ENCODE data around the gene HNRNPF.
"Not testable (repeated sequence)": the region's sequence is repeated elsewhere in the genome, so short reads cannot be mapped to it uniquely, and the experiment has no call there.

Gene HNRNPF

DNA sequence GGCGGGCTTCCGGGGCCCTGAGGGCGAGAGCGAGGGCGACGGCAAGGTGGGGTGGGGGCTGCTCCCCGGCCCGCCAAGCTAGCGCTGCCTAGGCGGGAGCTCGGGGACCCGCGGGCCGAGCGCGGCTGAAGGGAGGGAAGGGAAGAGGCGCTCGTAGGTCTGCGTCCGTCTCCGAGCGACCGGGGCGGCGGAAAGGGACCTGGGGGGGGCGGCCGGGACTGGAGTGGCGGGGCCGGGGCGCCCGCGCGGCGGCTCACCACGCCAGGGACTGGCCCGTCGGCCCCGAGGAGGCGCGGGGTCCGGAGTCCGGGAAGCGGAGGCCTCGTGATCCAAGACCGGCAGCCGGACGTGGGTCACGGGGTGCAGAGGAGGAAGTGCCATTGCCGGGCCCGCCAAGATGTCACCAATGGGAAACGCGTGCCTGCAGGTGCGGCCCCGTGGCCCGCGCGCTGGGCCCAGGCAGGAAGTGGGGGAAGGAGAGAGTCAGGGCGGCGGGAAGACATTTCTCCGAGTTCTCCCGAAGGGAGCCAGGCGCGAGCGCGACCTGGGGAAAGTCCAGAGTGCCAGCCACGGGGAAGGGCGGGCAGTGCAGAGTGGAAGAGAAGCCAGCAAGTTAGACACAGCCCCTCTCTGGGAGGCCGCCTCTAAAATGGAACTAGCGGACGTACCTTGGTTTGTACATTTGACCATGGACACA is 11.9 kb downstream of the HNRNPF start:
- peak in 55 of 56 donors; percentile 42 to 86 (median 71) for DNase-seq

DNA sequence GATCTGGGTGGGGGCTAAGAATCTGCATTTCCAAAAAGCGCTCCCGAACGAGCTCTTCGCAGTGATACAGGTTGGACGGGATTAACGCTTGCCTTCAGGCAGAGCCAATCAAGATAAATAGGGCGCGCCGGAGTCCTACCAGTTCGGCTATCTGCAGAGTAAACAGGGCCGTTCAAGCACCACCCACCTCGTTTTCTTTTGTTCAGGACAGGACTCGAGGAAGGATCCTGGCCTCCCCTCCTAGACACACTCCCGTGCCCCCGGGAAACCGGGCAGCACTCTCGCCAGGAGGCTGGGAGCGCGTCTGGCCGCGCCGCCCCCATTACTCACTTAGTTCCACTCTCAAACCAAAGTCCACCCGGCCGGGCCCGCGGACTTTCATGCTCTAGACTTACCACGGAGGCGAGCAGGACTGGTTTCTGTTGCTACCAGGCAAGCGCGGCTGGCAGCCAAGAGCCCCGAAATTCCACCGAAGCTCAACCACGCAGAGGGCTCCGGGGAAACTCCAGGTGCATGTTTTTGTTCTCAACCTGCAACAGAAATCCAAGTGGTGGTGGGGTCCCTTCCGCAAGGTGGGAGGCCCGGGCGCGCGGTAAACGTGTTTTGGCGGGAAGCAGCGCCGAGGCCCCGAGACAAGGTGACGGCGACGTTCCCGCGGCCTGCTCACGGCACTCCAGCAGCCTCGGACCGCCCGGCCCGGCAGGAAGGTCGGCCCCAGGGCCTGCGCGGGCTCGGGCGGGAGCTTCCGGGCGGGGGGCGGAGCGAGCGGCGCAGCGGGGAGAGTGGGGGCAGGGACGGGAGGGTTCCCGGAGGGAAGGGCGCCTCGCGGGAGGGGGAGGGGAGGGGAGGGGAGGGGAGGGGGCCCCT is 12.7 kb downstream of the HNRNPF start:
- DNase-seq = peak in 52 of 56 donors; percentile 7 to 85 (median 66)

DNA sequence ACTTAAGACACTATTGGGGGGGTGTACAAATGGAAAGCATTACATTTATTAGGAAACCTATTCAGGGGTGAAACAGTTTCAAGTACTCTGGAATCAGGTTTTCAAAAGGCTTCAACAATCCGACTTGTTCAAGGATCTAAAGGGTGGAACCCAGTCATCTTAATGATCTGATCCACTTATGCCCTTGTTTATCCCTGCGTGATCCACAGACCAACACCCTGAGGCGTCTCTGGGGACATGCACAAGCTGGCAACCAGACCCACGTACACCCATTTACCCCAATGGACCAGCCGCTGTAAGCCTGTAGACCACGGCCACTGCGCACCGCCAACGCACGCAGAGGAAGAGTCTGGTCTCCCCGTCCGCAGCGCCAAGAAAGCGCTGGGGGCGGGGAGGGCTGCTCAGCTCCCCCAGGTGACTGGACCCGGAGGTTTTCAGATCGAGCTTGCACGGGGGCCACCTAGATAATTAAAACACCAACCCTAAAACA is 13.4 kb downstream of the HNRNPF start:
- DNase-seq = no peak

DNA sequence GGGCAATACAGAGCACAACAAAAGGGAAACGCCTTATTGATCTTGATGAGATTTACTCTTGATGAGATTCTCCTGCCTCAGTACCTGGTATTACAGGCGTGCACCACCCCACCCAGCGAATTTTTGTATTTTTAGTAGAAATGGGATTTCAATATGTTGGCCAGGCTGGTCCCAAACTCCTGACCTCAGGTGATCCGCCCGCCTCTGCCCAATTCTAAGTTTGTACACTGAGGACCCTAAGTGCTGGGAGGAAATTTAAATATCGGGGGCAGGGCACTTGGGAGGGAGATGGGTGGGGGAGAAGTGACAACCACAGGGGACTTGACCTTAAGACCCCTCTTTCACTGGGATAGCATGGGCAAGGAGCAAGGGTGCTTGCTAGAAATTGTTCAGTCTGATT is 14.1 kb downstream of the HNRNPF start:
- no peak for DNase-seq

DNA sequence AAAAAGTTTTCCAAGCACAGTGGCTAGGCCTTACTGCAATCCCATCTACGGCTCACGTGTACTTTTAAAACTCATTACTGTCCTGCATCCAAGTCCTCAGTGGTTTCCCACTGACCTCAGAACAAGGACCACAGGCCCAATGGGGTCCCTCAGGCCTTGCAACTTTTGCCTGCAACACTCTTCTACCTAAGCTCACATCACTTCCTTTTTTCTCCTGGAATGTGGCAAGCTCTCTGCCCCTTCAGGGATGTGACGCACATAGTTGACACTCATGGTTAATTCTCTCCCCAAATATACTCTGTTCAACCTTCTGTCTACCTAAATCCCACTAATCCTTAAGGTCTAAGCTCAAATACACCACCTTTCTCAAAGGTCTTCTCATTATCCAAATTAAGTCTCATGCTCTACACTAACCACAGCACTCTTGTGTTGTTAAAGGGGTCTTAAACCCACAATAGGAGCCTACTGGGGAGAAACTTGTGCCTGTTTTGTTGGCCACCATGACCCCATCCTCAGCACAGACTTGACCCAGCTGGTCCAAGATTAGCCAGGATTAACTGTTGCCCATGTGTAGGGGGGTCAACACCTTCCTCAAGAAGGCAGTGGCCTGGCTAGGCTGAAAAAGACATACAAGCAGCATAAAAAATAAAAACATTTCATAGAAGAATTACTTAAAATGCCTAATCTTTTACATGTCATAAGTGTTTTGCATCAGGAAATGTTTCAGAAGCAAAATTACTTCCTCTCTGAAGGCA is 15.2 kb downstream of the HNRNPF start:
- DNase-seq = no peak

DNA sequence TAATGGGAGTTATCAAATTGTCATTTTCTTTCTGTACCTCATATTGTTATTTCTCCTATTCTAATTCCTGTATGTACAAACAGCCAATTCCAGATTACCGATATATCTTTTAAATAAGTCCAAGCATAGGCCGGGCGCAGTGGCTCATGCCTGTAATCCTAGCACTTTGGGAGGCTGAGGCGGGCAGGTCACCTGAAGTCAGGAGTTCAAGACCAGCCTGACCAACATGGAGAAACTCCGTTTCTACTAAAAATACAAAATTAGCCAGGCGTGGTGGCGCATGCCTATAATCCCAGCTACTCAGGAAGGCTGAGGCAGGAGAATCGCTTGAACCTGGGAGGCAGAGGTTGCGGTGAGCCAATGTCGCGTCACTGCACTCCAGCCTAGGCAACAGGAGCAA is 15.8 kb downstream of the HNRNPF start:
- not testable (repeated sequence) for DNase-seq

DNA sequence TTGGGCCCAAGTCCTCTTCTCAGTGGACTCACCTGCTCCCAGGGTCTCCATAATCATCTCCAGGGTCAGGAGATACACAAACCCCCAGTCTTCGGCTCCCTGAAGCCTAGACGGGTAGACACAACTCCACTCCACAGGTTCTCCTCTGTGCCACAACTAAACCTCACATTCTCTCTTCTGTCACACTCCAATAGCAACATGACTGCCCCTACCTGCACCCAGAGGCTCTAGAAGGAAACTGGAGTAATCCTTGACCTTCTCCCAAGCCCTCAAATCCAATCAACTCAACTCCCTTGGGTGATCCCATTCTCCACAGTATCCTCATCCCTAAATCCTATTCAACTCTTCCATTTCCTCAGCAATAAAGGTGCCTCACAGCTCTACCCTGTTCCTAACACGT is 16.2 kb downstream of the HNRNPF start:
- DNase-seq = no peak

DNA sequence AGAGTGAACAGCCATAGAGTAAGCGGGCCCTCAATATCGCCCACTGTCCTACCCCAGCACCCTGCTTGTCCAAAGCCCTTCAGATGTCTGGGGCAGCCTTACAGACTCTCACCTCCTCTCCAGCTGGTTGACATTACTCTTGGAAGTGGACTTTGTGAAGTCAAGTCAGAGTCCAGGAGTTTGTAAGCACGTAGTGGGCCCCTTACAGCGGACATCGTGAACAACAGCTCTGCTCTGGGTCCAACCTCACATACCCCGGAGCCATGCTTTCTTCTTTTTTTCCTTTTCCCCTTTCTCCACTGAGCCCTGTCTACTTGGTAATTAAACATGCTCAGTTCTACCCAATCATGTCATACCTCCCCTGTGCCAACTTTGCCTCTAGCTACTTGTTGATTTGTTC is 17.5 kb downstream of the HNRNPF start:
- no peak for DNase-seq

DNA sequence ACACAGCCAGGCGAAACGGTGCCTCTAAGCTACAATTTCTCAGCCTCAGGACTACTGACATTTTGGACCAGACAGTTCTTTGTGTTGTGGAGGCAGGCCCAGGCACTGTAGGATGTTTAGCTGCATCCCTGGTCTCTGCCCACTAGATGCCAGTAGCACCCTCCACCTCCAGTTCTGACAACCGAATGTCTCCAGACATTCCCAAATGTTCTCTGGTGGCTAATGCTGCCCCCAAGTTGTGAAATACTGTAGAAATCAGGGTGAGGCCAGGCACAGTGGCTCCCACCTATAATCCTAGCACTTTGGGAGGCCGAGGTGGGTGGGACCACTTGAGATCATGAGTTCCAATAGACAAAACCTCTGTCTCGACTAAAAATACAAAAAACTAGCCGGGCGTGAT is 18.2 kb downstream of the HNRNPF start:
- DNase-seq = peak in 49 of 56 donors; percentile 12 to 79 (median 41)

DNA sequence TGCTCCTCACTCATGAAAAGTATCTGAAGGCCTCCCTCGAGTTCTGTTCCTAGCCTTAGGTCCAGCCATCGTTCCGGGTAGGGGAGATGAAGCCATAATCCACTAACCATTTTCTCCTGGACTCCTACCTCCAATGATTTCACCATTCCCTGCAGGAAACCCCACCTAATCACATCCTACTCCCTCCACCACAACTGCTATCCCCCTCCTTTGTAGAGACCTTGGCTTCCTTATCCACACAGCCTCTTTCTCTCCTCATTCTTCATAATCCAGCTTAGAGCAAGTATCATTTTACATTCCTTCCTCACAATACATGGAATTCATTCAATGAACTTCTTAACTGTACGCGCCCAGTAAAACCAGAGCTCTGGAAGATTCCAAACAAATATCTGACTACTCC is 18.7 kb downstream of the HNRNPF start:
- no peak for DNase-seq

DNA sequence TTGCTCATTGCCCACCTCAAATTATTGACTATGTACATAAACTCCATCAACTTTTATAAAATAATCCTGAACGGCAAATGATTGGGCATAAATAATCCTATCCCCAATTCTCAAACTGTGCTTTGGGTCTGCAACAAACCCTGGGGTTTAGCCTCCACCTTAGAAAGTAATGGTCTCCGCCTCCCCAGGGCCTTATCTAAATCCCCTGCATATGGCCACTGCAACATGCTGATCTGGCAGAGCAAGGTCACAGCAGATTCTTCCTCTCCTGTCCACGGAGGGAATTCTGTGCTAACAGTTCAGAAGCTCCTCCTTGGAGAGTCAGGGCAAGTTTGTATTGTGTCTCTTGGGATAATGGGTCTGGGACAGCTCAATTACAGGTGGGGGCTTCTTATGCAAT is 19.1 kb downstream of the HNRNPF start:
- no peak for DNase-seq

DNA sequence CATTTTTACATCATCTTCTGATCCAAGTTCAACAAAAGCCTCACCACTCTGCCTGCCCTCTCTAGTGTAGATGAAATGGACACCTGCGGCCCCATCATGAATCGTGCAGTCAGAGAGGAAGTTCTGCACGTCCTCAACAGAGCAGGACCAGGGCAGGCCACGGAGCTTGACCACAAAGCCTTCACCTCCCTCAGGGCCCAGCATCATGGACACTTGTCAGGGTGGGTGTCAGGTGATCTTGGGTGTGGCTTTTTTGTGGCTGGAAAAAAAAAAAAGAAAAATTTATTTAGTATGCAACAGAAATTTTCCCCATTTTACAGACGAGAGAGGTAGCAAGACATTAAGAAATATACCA is 21.3 kb downstream of the HNRNPF start:
- no peak for DNase-seq

DNA sequence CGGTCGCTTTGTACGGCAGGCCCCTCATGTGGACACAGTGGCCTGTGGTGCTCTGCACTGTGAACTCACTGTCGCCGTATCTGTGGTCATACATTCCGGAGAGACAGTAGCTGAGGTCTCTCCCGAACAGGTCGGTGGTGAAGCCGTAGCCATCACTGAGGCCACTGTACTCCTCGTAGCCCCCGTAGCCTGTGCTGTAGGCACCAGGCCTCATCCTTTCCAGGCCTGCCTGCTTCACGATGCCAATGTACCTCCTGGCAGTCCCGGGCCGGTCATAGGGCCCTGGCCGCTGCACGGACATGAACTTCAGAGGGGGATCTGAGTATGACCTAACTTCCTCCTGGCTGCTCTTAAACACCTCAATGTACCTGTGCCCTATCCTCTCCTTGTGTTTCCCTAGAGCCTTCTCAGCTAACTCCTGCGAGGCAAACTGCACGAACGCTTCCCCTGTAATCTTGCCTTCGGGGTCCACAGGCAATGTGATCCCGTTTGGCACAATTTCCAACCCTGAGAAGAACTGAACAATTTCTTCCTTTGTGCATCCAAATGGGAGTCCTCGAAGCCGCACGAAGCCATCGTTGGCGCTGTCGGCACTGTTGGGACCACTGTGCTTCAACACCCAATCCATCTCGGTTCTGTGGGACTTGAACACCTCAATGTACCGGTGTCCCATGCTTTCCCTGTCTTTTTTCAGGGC is 21.9 kb downstream of the HNRNPF start:
- DNase-seq = no peak

DNA sequence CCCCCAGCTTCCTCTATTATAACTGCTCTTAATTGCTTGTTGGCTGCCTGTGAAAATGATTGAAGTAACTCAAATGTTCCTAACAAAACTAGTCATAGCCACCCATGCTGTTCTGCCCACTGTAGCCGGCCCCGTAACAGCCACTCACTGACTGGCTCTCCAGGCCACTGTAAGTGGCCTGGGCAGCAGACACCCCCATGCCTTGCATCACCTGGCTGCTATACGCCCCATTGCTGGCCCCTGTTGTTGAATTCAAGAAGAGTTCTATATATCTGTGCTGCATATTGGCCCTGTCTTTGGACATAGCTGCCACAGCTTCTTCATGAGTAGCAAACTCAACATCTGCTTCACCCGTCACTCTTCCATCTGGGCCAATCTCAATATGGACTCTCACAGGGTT is 22.4 kb downstream of the HNRNPF start:
- no peak for DNase-seq

DNA sequence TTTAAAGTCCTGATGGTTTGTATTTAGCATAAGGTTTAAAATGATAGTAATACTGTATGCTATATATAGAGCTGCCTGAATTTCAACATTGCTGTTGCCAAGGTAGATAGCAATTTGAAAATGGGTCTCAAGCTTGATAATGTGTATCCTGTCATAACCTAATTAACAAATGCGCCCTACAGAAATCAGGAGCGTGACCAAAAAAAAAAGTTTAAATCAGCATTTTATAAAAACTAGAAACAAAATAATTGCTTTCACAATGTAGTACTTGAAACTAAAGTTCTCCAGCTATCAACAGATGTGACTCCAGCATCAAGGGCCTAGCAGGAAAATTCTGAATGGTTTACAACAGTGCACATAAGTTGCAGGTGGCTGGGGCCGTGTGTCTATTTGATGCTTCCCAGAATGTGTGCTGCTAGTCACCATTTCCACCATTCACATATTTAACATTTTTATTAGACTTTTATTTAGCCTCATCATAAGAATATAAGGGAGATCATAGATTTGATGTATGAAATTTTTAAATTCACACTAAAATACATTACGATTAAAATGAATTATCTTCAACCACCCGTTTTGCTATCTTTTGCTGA is 23.5 kb downstream of the HNRNPF start:
- DNase-seq = no peak

DNA sequence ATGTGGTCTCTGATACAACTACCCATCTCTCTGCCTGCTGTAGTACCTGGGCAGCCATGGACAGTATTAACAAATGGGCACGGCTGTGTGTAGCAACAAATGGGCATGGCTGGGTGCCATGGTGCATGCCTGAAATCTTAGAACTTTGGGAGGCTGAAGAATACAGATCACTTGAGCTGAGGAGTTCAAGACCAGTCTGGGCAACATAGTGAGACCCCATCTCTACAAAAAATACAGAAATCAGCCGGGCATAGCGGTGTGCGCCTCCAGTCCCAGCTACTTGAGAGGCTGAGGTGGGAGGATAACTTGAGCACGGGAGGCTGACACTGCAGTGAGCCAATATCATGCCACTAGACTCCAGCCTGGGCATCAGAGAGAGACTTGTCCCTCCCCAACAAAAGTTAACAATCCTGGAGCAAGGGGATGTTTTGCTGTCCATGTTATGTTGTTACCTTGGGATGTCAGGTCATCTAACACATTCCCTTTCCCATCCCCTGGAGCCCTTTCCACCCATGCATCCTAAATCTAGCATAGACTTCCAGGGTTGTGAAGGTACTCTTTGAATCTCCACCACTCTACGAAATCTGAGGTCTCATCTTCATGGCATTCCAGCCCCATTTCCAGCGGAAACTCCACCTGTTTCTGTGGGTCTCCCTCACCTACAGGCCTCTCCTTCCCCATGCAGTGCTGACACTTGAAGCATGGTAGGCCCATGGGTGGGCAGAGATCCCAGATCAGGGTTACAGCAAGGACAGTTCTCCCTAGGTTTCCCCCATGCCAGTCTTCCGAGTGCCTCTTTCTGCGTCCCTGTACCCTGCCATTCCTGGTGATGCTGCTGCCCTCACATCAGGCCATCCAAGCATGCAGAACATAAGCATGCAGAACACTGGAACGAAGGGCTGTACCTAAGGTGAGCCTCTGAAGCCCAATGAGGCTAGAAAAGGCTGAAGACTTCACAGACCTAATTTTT is 24.4 kb downstream of the HNRNPF start:
- DNase-seq = no peak

DNA sequence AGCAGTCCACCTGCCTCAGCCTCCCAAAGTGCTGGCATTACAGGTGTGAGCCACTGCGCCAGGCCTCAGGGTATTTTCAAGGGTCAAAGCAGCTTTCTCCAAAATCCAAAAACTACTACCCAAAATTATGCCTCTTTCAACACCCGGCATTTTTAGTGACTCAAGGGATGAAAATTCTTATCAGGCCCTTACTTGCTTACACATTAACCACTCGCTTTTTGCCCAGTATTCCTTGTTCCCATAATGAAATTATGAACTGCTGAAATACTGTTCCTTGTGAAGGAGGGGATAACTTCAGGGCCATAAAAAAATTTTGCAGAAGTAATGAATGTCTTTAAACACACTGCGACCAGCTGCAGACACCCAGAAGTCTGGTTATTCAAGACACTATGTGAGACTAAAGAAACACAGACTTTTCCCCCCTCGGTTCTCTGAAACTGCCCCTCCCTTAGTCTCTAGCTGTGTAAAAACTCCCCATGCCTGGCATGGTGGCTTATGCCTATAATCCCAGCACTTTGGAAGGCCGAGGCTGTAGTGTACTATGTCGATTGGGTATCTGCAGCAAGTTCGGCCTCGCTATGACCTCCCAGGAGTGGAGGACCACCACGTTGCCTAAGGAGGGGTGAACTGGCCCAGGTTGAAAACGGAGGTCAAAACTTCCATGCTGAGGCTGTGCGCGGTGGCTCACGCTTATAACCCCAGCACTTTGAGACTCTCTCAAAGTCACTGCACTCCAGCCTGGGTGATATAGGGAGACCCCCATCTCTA is 25.6 kb downstream of the HNRNPF start:
- DNase-seq = no peak

DNA sequence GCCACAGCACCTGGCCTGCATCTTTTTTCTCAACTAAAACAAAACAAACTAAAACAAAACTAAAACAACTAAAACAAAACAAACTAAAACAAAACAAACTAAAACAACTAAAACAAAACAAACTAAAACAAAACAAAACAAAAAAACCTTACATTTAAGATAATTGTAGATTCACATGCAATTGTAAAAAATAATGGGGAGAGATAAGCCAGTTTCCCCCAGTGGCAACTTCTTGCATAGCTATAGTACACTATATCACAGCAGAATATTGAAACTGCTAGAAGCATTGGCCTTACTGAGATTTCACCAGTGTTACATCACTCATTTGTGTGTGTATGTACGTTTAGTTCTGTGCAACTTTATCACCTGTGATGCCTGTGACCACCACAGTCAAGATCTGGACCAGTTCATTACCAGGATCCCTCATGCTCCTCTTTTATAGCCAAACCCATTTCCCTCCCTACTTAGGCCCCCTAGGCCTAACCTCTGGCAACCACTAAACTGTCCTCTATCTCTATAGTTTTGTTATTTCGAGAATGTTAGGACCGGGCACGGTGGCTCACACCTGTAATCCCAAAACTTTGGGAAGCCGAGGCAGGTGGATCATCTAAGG is 28.3 kb downstream of the HNRNPF start:
- DNase-seq = no peak
